HG02610 (cell line): ENCODE data around the gene SUCLG2.

ENCODE experiments used
- ATAC-seq: cut with Tn5 transposase; IDR thresholded peaks from one replicate; pipeline ENCODE4 v1.9.1; 2021; ENCODE audit warnings: mild to moderate bottlenecking, moderate library complexity; ENCODE audit not compliant: unreplicated experiment

Gene SUCLG2

GRCh38 chr3:67518236-67518635 is 136.2 kb downstream of the SUCLG2 start:
- no peak for ATAC-seq

- ATAC-seq: no peak
Observed at GRCh38 chr3:67517781-67518180, 136.6 kb downstream of the SUCLG2 start.

GRCh38 chr3:67516496-67516895 is 137.9 kb downstream of the SUCLG2 start:
- no peak for ATAC-seq

GRCh38 chr3:67515778-67516177 is 138.6 kb downstream of the SUCLG2 start:
- ATAC-seq: no peak

GRCh38 chr3:67509471-67510075 is 144.8 kb downstream of the SUCLG2 start:
- no peak for ATAC-seq

GRCh38 chr3:67507584-67507983 is 146.8 kb downstream of the SUCLG2 start:
- no peak for ATAC-seq

GRCh38 chr3:67500709-67501108 is 153.7 kb downstream of the SUCLG2 start:
- no peak for ATAC-seq

- ATAC-seq: no peak
Observed at GRCh38 chr3:67497746-67498145, 156.7 kb downstream of the SUCLG2 start.

- no peak for ATAC-seq
Observed at GRCh38 chr3:67495751-67496150, 158.7 kb downstream of the SUCLG2 start.

GRCh38 chr3:67493808-67494207 is 160.6 kb downstream of the SUCLG2 start:
- no peak for ATAC-seq

- no peak for ATAC-seq
Observed at GRCh38 chr3:67490658-67491057, 163.8 kb downstream of the SUCLG2 start.

- no peak for ATAC-seq
Observed at GRCh38 chr3:67489816-67490215, 164.6 kb downstream of the SUCLG2 start.

GRCh38 chr3:67487564-67488114 is 166.8 kb downstream of the SUCLG2 start:
- ATAC-seq: no peak

- no peak for ATAC-seq
Observed at GRCh38 chr3:67486883-67487282, 167.5 kb downstream of the SUCLG2 start.

- no peak for ATAC-seq
Observed at GRCh38 chr3:67484085-67484484, 170.3 kb downstream of the SUCLG2 start.

GRCh38 chr3:67481126-67481525 is 173.3 kb downstream of the SUCLG2 start:
- no peak for ATAC-seq

GRCh38 chr3:67478423-67478822 is 176.0 kb downstream of the SUCLG2 start:
- no peak for ATAC-seq

- no peak for ATAC-seq
Observed at GRCh38 chr3:67474311-67474710, 180.1 kb downstream of the SUCLG2 start.

- ATAC-seq: no peak
Observed at GRCh38 chr3:67472674-67473201, 181.7 kb downstream of the SUCLG2 start.

GRCh38 chr3:67470207-67470606 is 184.2 kb downstream of the SUCLG2 start:
- ATAC-seq: no peak

- ATAC-seq: no peak
Observed at GRCh38 chr3:67468511-67468910, 185.9 kb downstream of the SUCLG2 start.

GRCh38 chr3:67463656-67464055 is 190.8 kb downstream of the SUCLG2 start:
- ATAC-seq: no peak

- no peak for ATAC-seq
Observed at GRCh38 chr3:67462187-67462586, 192.2 kb downstream of the SUCLG2 start.
